ENCODE data around the gene LHPP. TPM values are rescaled to one million over a fixed set of nuclear protein-coding genes. Genes with fewer than 3 reads are reported as not detected.

Gene LHPP
- total RNA-seq, 1 experiment from 2014 or later = 6.6 TPM

DNA sequence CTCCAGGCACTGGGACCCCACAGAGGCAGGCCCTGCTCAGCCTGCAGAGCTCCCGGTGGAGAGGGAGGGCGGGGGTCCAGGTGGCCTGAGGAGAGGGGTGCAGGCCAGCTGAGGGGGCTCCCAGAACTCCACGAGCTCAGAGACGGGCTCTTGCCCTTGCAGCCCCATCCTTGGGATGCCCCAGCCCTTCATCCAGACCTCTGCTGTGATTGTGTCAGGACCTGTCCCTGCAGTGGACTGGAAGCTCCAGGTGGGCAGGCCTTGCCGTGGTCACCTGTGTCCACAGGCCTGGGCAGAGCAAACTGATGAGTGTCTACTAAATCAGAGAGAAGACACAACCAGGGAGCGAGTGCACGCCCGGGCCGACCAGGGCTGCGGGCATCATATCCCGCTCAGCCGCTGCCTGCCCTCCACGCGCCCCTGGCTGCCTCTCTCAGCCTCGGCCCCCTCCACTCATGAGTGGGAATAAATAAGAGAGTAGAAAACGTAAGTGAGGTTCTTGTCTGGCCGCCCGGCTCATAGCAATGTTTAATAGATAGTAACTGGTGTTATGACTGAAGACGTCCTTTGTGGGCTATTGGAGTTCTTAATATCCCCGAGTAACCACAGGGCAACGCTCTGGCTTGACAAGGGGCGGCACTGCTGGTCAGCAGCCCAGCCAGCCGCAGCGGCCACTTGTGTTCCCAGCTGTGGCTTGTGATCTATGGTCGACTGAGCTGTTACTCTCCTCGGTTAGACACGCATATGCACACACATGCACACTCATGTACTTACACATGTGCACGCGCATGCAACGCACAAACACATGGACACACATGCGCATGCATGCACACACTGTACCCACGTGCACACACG, 105.6 kb downstream of the LHPP start:
- no peaks in the 10 kb centered on the region for H3K9me3 ChIP-seq (ENCODE audit: low read length)
- no peak overlapping the region for H3K4me3 ChIP-seq (ENCODE audit: low read length)
- intact Hi-C loops (cut with micrococcal nuclease) = no loop called here
- ChIA-PET CTCF (no interaction called here), POLR2A (ENCODE audit: unreplicated experiment) (no interaction called here)
- TF ChIP-seq EZH2phosphoT487 (IDR thresholded peaks at IDR 0.05; ENCODE audit: borderline replicate concordance, low read length) (no peak), EZH2 (IDR thresholded peaks at IDR 0.05; ENCODE audit: low read length, unreplicated experiment) (no peak), CTCF (conservative IDR thresholded peaks at IDR 0.05; ENCODE audit: low read depth, low read length) (no peak)
- no peaks in the 10 kb centered on the region for H3K9me2 ChIP-seq (replicated peaks; ENCODE audit: low read length)
- no peak overlapping the region for H3K27ac ChIP-seq (ENCODE audit: low read length)
- no peaks in the 10 kb centered on the region for H4K20me1 ChIP-seq (ENCODE audit: low read length)
- H3K27me3 ChIP-seq (ENCODE audit: low read length) = no peaks in the 10 kb centered on the region
- BruUV-seq (replicated peaks) = no TSS peak
- no peak overlapping the region for H3K9ac ChIP-seq (ENCODE audit: low read length)
- ATAC-seq = no peak
- H3K4me1 ChIP-seq (ENCODE audit: insufficient read depth, low read length) = no peaks in the 10 kb centered on the region
- H3K36me3 ChIP-seq (ENCODE audit: low read depth, low read length) = no peaks in the 10 kb centered on the region
- no peak overlapping the region for H3K4me2 ChIP-seq (ENCODE audit: low read length)
- no peak for DNase-seq
- H3F3A ChIP-seq (ENCODE audit: low read length, unreplicated experiment) = no peaks in the 10 kb centered on the region
- H2AFZ ChIP-seq (ENCODE audit: low read length) = no peak overlapping the region
- H3K79me2 ChIP-seq (ENCODE audit: low read length) = no peaks in the 10 kb centered on the region

GRCh38 chr10:124568339-124568738, 106.7 kb downstream of the LHPP start:
- no TSS peak for BruUV-seq (replicated peaks)
- DNase-seq (no peak), ATAC-seq (no peak)
- no peaks in the 10 kb centered on the region for H3F3A ChIP-seq (ENCODE audit: low read length, unreplicated experiment)
- no peaks in the 10 kb centered on the region for H3K4me1 ChIP-seq (ENCODE audit: insufficient read depth, low read length)
- TF ChIP-seq EZH2phosphoT487 (IDR thresholded peaks at IDR 0.05; ENCODE audit: borderline replicate concordance, low read length) = no peak
- TF ChIP-seq EZH2 (IDR thresholded peaks at IDR 0.05; ENCODE audit: low read length, unreplicated experiment) = no peak
- TF ChIP-seq CTCF (conservative IDR thresholded peaks at IDR 0.05; ENCODE audit: low read depth, low read length) = no peak
- ChIA-PET POLR2A (ENCODE audit: unreplicated experiment) (no interaction called here), CTCF (no interaction called here)
- H2AFZ ChIP-seq (ENCODE audit: low read length) = no peak overlapping the region
- no peaks in the 10 kb centered on the region for H4K20me1 ChIP-seq (ENCODE audit: low read length)
- H3K9ac ChIP-seq (ENCODE audit: low read length) = no peak overlapping the region
- no peaks in the 10 kb centered on the region for H3K79me2 ChIP-seq (ENCODE audit: low read length)
- intact Hi-C loops (cut with micrococcal nuclease) = no loop called here
- no peak overlapping the region for H3K27ac ChIP-seq (ENCODE audit: low read length)
- no peaks in the 10 kb centered on the region for H3K9me2 ChIP-seq (replicated peaks; ENCODE audit: low read length)
- no peak overlapping the region for H3K4me2 ChIP-seq (ENCODE audit: low read length)
- H3K27me3 ChIP-seq (ENCODE audit: low read length) = no peaks in the 10 kb centered on the region
- H3K36me3 ChIP-seq (ENCODE audit: low read depth, low read length) = no peaks in the 10 kb centered on the region
- H3K4me3 ChIP-seq (ENCODE audit: low read length) = no peak overlapping the region
- H3K9me3 ChIP-seq (ENCODE audit: low read length) = no peaks in the 10 kb centered on the region

GRCh38 chr10:124568848-124569622, 107.4 kb downstream of the LHPP start:
- no peak for ATAC-seq
- ChIA-PET POLR2A (ENCODE audit: unreplicated experiment) (no interaction called here), CTCF (no interaction called here)
- Histone ChIP-seq H3K36me3 (ENCODE audit: low read depth, low read length) (no peaks in the 10 kb centered on the region), H3K9ac (ENCODE audit: low read length) (no peak overlapping the region), H3K79me2 (ENCODE audit: low read length) (no peaks in the 10 kb centered on the region), H3K9me2 (replicated peaks; ENCODE audit: low read length) (no peaks in the 10 kb centered on the region), H3K27me3 (ENCODE audit: low read length) (no peaks in the 10 kb centered on the region), H3K4me2 (ENCODE audit: low read length) (no peak overlapping the region), H3F3A (ENCODE audit: low read length, unreplicated experiment) (no peaks in the 10 kb centered on the region), H4K20me1 (ENCODE audit: low read length) (no peaks in the 10 kb centered on the region), H3K4me3 (ENCODE audit: low read length) (no peak overlapping the region), H3K4me1 (ENCODE audit: insufficient read depth, low read length) (no peaks in the 10 kb centered on the region), H3K9me3 (ENCODE audit: low read length) (no peaks in the 10 kb centered on the region), H3K27ac (ENCODE audit: low read length) (no peak overlapping the region), H2AFZ (ENCODE audit: low read length) (no peak overlapping the region)
- no peak for TF ChIP-seq EZH2phosphoT487 (IDR thresholded peaks at IDR 0.05; ENCODE audit: borderline replicate concordance, low read length)
- TF ChIP-seq CTCF (conservative IDR thresholded peaks at IDR 0.05; ENCODE audit: low read depth, low read length) = no peak
- no peak for TF ChIP-seq EZH2 (IDR thresholded peaks at IDR 0.05; ENCODE audit: low read length, unreplicated experiment)
- DNase-seq = no peak
- intact Hi-C loops (cut with micrococcal nuclease) = no loop called here
- no TSS peak for BruUV-seq (replicated peaks)
